Measurements from ENCODE around the gene CSGALNACT2.

GRCh38 chr10:43190775-43191174 is 52.5 kb downstream of the CSGALNACT2 start:
- no peak for TF ChIP-seq CTCF (IDR thresholded peaks at IDR 0.05)
- TF ChIP-seq RXRA (IDR thresholded peaks at IDR 0.05; ENCODE audit: borderline replicate concordance, low read depth) = no peak
- no peak for TF ChIP-seq SMC3 (IDR thresholded peaks at IDR 0.05; ENCODE audit: low read depth, low read length)
- TF ChIP-seq USF1 (IDR thresholded peaks at IDR 0.05; ENCODE audit: borderline replicate concordance, low read depth) = no peak

Measured in SK-N-SH (cell line).